Stomach smooth muscle (tissue), 2 donors: ENCODE results near the gene LHX6.
A peak's percentile ranks its signal among the peaks of the same experiment; 100 is the strongest.

Experiments used
- H3K27ac ChIP-seq: one replicate; pipeline ENCODE4 v1.7.0; 2013; ENCODE audit warnings: mild to moderate bottlenecking, low read length, inconsistent platforms
- H3K27me3 ChIP-seq, 2 donors: one replicate each; pipeline ENCODE4 v1.7.0; 2013; ENCODE audit warnings: low read length in 2 of 2; ENCODE audit not compliant: insufficient read depth in 2 of 2, control insufficient read depth in 1 of 2
- H3K36me3 ChIP-seq, 2 donors: one replicate each; pipeline ENCODE4 v1.7.0; 2013; ENCODE audit warnings: low read length in 2 of 2; ENCODE audit not compliant: control insufficient read depth in 2 of 2, insufficient read depth in 2 of 2
- H3K4me1 ChIP-seq: one replicate; pipeline ENCODE4 v1.7.0; 2013; ENCODE audit warnings: low read length; ENCODE audit not compliant: control insufficient read depth, insufficient read depth
- H3K4me3 ChIP-seq, 2 donors: one replicate each; pipeline ENCODE4 v1.7.0; 2013; ENCODE audit warnings: low read length in 2 of 2
- H3K9ac ChIP-seq, 2 donors: one replicate each; pipeline ENCODE4 v1.7.0; 2013; ENCODE audit warnings: low read length in 2 of 2, mild to moderate bottlenecking in 1 of 2
- H3K9me3 ChIP-seq, 2 donors: one replicate each; pipeline ENCODE4 v1.7.0; 2013; ENCODE audit warnings: low read length in 2 of 2; ENCODE audit not compliant: control insufficient read depth in 2 of 2
- donor health status: healthy.
- donor health status: Pancreatic carcinoma.

The LHX6 gene

GRCh38 chr9:122228568-122229484 is at the start of gene LHX6:
Gene LHX6, minus strand, starts transcription at chr9:122228957. Its CDS starts 217 bp downstream, at chr9:122228740.
- no peak within 1 kb of the TSS for H3K27ac ChIP-seq
- H3K9ac ChIP-seq, result no peak within 1 kb of the TSS
- H3K27me3 ChIP-seq, result peaks cover 56 to 67% of the 10 kb centered on the region in 2 donors
- peak within 1 kb of the TSS; percentile 26 to 62 for H3K4me3 ChIP-seq
- H3K9me3 ChIP-seq, result no peaks in the 10 kb centered on the region
- H3K4me1 ChIP-seq, result peaks cover 27% of the 10 kb centered on the region
- H3K36me3 ChIP-seq, result no peaks in the 10 kb centered on the region

DNA sequence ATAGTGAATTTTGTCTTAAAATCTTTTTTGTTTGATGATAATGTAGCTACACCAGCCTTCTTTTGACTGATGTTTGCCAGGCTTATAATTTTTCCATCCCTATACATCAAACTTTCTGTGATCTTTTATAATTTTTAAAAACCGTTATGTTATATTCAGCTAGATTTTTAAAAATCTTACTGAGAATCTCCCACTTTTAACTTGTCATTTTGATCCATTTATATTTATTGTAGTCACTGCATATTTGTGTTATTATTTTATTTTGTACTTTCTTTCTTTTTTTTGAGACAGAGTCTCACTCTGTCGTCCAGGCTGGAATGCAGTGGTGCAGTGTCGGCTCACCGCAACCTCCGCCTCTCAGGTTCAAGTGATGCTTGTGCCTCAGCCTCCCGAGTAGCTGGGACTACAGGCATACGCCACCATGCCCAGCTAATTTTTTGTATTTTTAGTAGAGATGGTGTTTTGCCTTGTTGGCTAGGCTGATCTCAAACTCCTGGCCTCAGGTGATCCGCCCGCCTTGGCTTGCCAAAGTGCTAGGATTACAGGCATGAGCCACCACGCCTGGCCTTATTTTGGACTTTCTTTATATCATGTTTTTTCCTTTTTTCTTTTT is 48.6 kb upstream of the LHX6 start:
- Histone ChIP-seq H3K36me3 (peaks cover 6 to 13% of the 10 kb centered on the region in 2 donors), H3K4me3 (no peak overlapping the region), H3K27me3 (no peaks in the 10 kb centered on the region), H3K9me3 (peaks cover 0 to 4% of the 10 kb centered on the region in 2 donors), H3K4me1 (no peaks in the 10 kb centered on the region), H3K27ac (no peak overlapping the region), H3K9ac (no peak overlapping the region)

- no peak overlapping the region for H3K27ac ChIP-seq
- H3K4me1 ChIP-seq, result no peaks in the 10 kb centered on the region
- peaks cover 7 to 9% of the 10 kb centered on the region in 2 donors for H3K36me3 ChIP-seq
- no peak overlapping the region for H3K9ac ChIP-seq
- H3K4me3 ChIP-seq, result no peak overlapping the region
- H3K27me3 ChIP-seq, result no peaks in the 10 kb centered on the region
- H3K9me3 ChIP-seq, result peaks cover 0 to 4% of the 10 kb centered on the region in 2 donors
Observed at GRCh38 chr9:122276096-122276495, 47.3 kb upstream of the LHX6 start.

DNA sequence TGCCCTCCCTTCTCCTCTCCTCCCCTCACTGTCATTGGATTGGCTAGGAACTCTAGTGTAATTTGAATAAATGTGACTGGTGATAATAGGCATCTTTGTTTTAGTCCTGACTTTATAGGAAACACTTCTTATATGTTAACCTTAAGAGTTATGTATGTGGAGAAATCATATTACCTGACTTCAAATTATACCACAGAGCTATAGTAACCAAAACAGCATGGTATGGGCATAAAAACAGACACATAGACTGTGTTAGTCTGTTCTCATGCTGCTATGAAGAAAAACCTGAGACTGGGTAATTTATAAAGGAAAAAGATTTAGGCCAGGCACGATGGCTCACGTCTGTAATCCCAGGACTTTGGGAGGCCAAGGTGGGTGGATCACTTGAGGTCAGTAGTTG is 45.3 kb upstream of the LHX6 start:
- no peak overlapping the region for H3K27ac ChIP-seq
- H3K4me1 ChIP-seq, result no peaks in the 10 kb centered on the region
- no peaks in the 10 kb centered on the region for H3K27me3 ChIP-seq
- H3K9me3 ChIP-seq, result peaks cover 0 to 4% of the 10 kb centered on the region in 2 donors
- no peak overlapping the region for H3K9ac ChIP-seq
- peaks cover 4 to 5% of the 10 kb centered on the region in 2 donors for H3K36me3 ChIP-seq
- H3K4me3 ChIP-seq, result no peak overlapping the region

GRCh38 chr9:122268041-122268814 is 39.5 kb upstream of the LHX6 start:
- Histone ChIP-seq H3K4me3 (no peak overlapping the region), H3K4me1 (peaks cover 17% of the 10 kb centered on the region)

DNA sequence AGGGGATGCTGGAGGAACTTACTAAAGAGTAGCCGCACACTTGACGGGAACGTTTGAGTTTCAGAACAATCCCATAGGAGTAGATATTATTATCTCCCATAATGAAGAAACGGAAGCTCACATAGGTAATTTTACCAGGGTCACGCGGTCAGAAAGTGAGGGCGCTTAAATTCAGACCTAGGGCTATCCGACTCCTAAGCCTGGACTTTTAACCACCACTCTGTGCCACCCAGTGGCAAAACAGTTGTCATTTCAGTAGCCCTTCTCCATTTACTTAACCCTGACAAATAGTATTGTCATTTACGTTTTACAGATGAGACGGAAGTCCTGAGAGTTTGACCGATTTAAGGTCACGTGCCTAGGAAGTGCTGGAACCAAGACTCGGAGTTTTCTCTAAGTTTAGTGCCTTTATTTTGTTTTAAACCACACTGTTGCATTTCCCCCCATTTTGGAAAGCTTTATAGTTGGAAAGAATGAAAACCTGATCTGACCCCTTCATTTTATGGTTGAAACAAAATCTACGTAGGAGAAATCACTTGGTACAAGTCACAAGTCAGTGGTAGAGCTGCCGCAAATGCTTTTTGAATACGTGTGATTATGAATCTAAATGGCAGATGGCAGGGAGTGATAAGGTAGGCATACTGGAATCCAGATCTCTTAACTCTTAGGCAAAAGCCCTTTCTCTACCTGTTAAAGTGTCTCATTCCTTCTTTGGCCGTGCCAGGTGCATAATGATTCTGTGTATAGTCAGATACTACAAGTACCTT is 36.6 kb upstream of the LHX6 start:
- peaks cover 3 to 8% of the 10 kb centered on the region in 2 donors for H3K36me3 ChIP-seq
- peaks cover 35% of the 10 kb centered on the region for H3K4me1 ChIP-seq
- peak overlapping the region; percentile 97 to 98 for H3K4me3 ChIP-seq
- peak overlapping the region; percentile 93 for H3K27ac ChIP-seq
- no peaks in the 10 kb centered on the region for H3K27me3 ChIP-seq
- peak overlapping the region; percentile 94 to 97 for H3K9ac ChIP-seq
- H3K9me3 ChIP-seq, result no peaks in the 10 kb centered on the region

More at GRCh38 chr9:122268041-122268814, 39.5 kb upstream of the LHX6 start:
- Histone ChIP-seq H3K27ac (no peak overlapping the region), H3K9ac (no peak overlapping the region), H3K36me3 (peaks cover 2 to 4% of the 10 kb centered on the region in 2 donors), H3K27me3 (no peaks in the 10 kb centered on the region), H3K9me3 (no peaks in the 10 kb centered on the region)

GRCh38 chr9:122264360-122265148 is 35.8 kb upstream of the LHX6 start, which contains the start of the genes MRRF and RBM18:
Gene MRRF, plus strand, starts transcription at chr9:122264882. Its CDS starts 6,010 bp downstream, at chr9:122270892.
Gene RBM18, minus strand, starts transcription at chr9:122264840. Its CDS starts 3,348 bp downstream, at chr9:122261492.
- no peaks in the 10 kb centered on the region for H3K9me3 ChIP-seq
- H3K27me3 ChIP-seq, result no peaks in the 10 kb centered on the region
- peak within 1 kb of the TSS; percentile 97 to 98 for H3K4me3 ChIP-seq
- H3K4me1 ChIP-seq, result peaks cover 35% of the 10 kb centered on the region
- H3K9ac ChIP-seq, result peak within 1 kb of the TSS; percentile 94 to 97
- H3K36me3 ChIP-seq, result peaks cover 4 to 10% of the 10 kb centered on the region in 2 donors
- H3K27ac ChIP-seq, result peak within 1 kb of the TSS; percentile 93

DNA sequence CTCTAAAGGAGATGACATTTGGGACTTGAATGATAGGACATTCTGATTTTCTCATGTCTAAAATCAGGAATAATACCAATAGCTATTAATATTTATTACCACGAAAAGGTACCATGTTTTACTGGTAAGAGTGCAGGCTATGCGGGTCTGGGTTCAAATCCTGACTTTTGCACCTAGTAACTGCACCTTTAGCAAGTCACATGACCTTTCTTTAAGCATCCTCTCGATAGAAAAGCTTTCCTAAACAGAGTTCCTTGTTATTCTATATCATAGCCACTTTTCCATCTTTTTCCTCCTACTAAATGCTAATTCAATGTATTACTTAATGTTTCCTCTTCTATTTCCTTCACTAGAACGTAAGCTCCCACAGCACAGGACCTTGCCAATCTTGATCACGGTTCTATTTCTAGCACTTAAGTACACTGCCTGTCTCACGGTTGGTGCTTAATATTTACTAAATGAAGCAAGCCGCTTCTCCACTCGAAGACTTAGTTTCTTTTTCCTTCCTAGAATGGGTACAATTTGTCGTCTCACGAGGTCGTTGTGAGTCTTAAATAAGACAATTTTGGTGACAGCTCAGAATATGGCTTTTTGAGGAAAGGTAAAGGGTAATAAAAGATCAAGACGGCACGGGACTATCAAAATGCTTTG is 35.1 kb upstream of the LHX6 start:
- peak overlapping the region; percentile 94 to 97 for H3K9ac ChIP-seq
- no peaks in the 10 kb centered on the region for H3K27me3 ChIP-seq
- H3K9me3 ChIP-seq, result no peaks in the 10 kb centered on the region
- H3K27ac ChIP-seq, result peak overlapping the region; percentile 93
- H3K4me1 ChIP-seq, result peaks cover 35% of the 10 kb centered on the region
- H3K36me3 ChIP-seq, result peaks cover 10 to 16% of the 10 kb centered on the region in 2 donors
- H3K4me3 ChIP-seq, result peak overlapping the region; percentile 97 to 98

- Histone ChIP-seq H3K27me3 (no peaks in the 10 kb centered on the region), H3K27ac (no peak overlapping the region), H3K36me3 (peaks cover 10 to 22% of the 10 kb centered on the region in 2 donors), H3K9me3 (no peaks in the 10 kb centered on the region), H3K4me3 (no peak overlapping the region), H3K4me1 (peaks cover 35% of the 10 kb centered on the region), H3K9ac (no peak overlapping the region)
Observed at GRCh38 chr9:122262073-122262472, 33.3 kb upstream of the LHX6 start.
